ENCODE data around the gene AGBL1. TPM values are rescaled to one million over a fixed set of nuclear protein-coding genes. Genes with fewer than 3 reads are reported as not detected.

The AGBL1 gene
- total RNA-seq, 1 donor from 2014 or later: not detected

- Mint-ChIP-seq H3K27ac (ENCODE audit: unreplicated experiment) (no peak overlapping the region), H3K27me3 (ENCODE audit: low read depth, unreplicated experiment) (peaks cover 21% of the 10 kb centered on the region), H3K36me3 (ENCODE audit: low read depth, unreplicated experiment) (no peaks in the 10 kb centered on the region), H3K4me1 (ENCODE audit: low read depth, unreplicated experiment) (peaks cover 2% of the 10 kb centered on the region), H3K9me3 (ENCODE audit: unreplicated experiment) (no peaks in the 10 kb centered on the region), H3K4me3 (ENCODE audit: unreplicated experiment) (no peak overlapping the region)
- Histone ChIP-seq H3K9ac (ENCODE audit: low read length) (no peak overlapping the region), H4K20me1 (ENCODE audit: insufficient read depth, low read length) (no peaks in the 10 kb centered on the region), H3K4me3 (ENCODE audit: insufficient read depth, low read depth, low read length) (no peak overlapping the region), H3K9me3 (ENCODE audit: insufficient read depth, low read depth, low read length) (no peaks in the 10 kb centered on the region), H3K4me2 (ENCODE audit: low read length) (no peak overlapping the region), H3K27me3 (ENCODE audit: insufficient read depth, low read length) (no peaks in the 10 kb centered on the region), H3K4me1 (ENCODE audit: insufficient read depth, low read length) (peaks cover 7% of the 10 kb centered on the region), H3K36me3 (ENCODE audit: insufficient read depth, low read length) (no peaks in the 10 kb centered on the region), H3K27ac (ENCODE audit: low read depth, low read length) (no peak overlapping the region), H3K79me2 (ENCODE audit: insufficient read depth, low read length) (no peaks in the 10 kb centered on the region), H2AFZ (ENCODE audit: low read depth, low read length) (no peak overlapping the region)
- FAIRE-seq (no peak), DNase-seq (ENCODE audit: low read depth) (no peak)
- TF ChIP-seq CTCF (IDR thresholded peaks at IDR 0.05; ENCODE audit: insufficient read depth, low read depth, low read length) (no peak), EZH2 (IDR thresholded peaks at IDR 0.05; ENCODE audit: insufficient read depth, low read length) (no peak)
These were observed 150.3 kb downstream of the AGBL1 start for GRCh38 chr15:86229936-86230335.

GRCh38 chr15:86231864-86232721 is 152.4 kb downstream of the AGBL1 start:
- Mint-ChIP-seq H3K4me1 (ENCODE audit: low read depth, unreplicated experiment) (peaks cover 2% of the 10 kb centered on the region), H3K27me3 (ENCODE audit: low read depth, unreplicated experiment) (peaks cover 20% of the 10 kb centered on the region), H3K27ac (ENCODE audit: unreplicated experiment) (peak overlapping the region; percentile 60), H3K36me3 (ENCODE audit: low read depth, unreplicated experiment) (no peaks in the 10 kb centered on the region), H3K9me3 (ENCODE audit: unreplicated experiment) (no peaks in the 10 kb centered on the region), H3K4me3 (ENCODE audit: unreplicated experiment) (no peak overlapping the region)
- TF ChIP-seq CTCF (IDR thresholded peaks at IDR 0.05; ENCODE audit: insufficient read depth, low read depth, low read length): peak; percentile 60
- TF ChIP-seq EZH2 (IDR thresholded peaks at IDR 0.05; ENCODE audit: insufficient read depth, low read length): no peak
- no peaks in the 10 kb centered on the region for H4K20me1 ChIP-seq (ENCODE audit: insufficient read depth, low read length)
- no peak overlapping the region for H2AFZ ChIP-seq (ENCODE audit: low read depth, low read length)
- no peaks in the 10 kb centered on the region for H3K9me3 ChIP-seq (ENCODE audit: insufficient read depth, low read depth, low read length)
- no peaks in the 10 kb centered on the region for H3K79me2 ChIP-seq (ENCODE audit: insufficient read depth, low read length)
- no peak overlapping the region for H3K4me3 ChIP-seq (ENCODE audit: insufficient read depth, low read depth, low read length)
- peak overlapping the region; percentile 72 for H3K4me2 ChIP-seq (ENCODE audit: low read length)
- H3K9ac ChIP-seq (ENCODE audit: low read length): no peak overlapping the region
- no peak overlapping the region for H3K27ac ChIP-seq (ENCODE audit: low read depth, low read length)
- peaks cover 7% of the 10 kb centered on the region for H3K4me1 ChIP-seq (ENCODE audit: insufficient read depth, low read length)
- peaks cover 2% of the 10 kb centered on the region for H3K27me3 ChIP-seq (ENCODE audit: insufficient read depth, low read length)
- H3K36me3 ChIP-seq (ENCODE audit: insufficient read depth, low read length): no peaks in the 10 kb centered on the region
- FAIRE-seq: no peak
- peak; percentile 25 for DNase-seq (ENCODE audit: low read depth)

GRCh38 chr15:86235667-86236066 is 156.0 kb downstream of the AGBL1 start:
- Mint-ChIP-seq H3K27ac (ENCODE audit: unreplicated experiment) (no peak overlapping the region), H3K27me3 (ENCODE audit: low read depth, unreplicated experiment) (peaks cover 12% of the 10 kb centered on the region), H3K4me3 (ENCODE audit: unreplicated experiment) (no peak overlapping the region), H3K36me3 (ENCODE audit: low read depth, unreplicated experiment) (no peaks in the 10 kb centered on the region), H3K9me3 (ENCODE audit: unreplicated experiment) (no peaks in the 10 kb centered on the region), H3K4me1 (ENCODE audit: low read depth, unreplicated experiment) (peaks cover 2% of the 10 kb centered on the region)
- H4K20me1 ChIP-seq (ENCODE audit: insufficient read depth, low read length): no peaks in the 10 kb centered on the region
- peaks cover 7% of the 10 kb centered on the region for H3K4me1 ChIP-seq (ENCODE audit: insufficient read depth, low read length)
- no peak overlapping the region for H3K4me2 ChIP-seq (ENCODE audit: low read length)
- TF ChIP-seq CTCF (IDR thresholded peaks at IDR 0.05; ENCODE audit: insufficient read depth, low read depth, low read length) (no peak), EZH2 (IDR thresholded peaks at IDR 0.05; ENCODE audit: insufficient read depth, low read length) (no peak)
- no peak for FAIRE-seq
- no peak overlapping the region for H3K9ac ChIP-seq (ENCODE audit: low read length)
- DNase-seq (ENCODE audit: low read depth): no peak
- no peak overlapping the region for H3K27ac ChIP-seq (ENCODE audit: low read depth, low read length)
- H2AFZ ChIP-seq (ENCODE audit: low read depth, low read length): no peak overlapping the region
- no peaks in the 10 kb centered on the region for H3K79me2 ChIP-seq (ENCODE audit: insufficient read depth, low read length)
- H3K36me3 ChIP-seq (ENCODE audit: insufficient read depth, low read length): no peaks in the 10 kb centered on the region
- H3K27me3 ChIP-seq (ENCODE audit: insufficient read depth, low read length): peaks cover 2% of the 10 kb centered on the region
- H3K4me3 ChIP-seq (ENCODE audit: insufficient read depth, low read depth, low read length): no peak overlapping the region
- no peaks in the 10 kb centered on the region for H3K9me3 ChIP-seq (ENCODE audit: insufficient read depth, low read depth, low read length)
